WTC11 (cell line): Measurements from ENCODE around the gene ZMPSTE24. TPM values are rescaled to one million over a fixed set of nuclear protein-coding genes. Genes with fewer than 3 reads are reported as not detected.

Experiments used
- ATAC-seq: fragments of 200-7000 bp; cut with Tn5 transposase; 2 replicates; pipeline ENCODE4 v1.10.0; 2021; ENCODE audit warnings: mild to moderate bottlenecking, moderate library complexity
- CTCF ChIA-PET: fragments of 300-600 bp; sonication (Branson Sonifier 250); formaldehyde crosslinking; loops from one replicate; lab custom pipeline; 2021; ENCODE audit warnings: antibody characterized with exemption; lab: Charles Lee
- POLR2A ChIA-PET: fragments of 350-600 bp; sonication (Branson Sonifier 250); formaldehyde crosslinking; loops from one replicate; lab custom pipeline; 2021; ENCODE audit warnings: antibody characterized with exemption; lab: Charles Lee
- DNase-seq: peaks from one replicate; pipeline ENCODE4 v3.0.0; 2021; ENCODE audit warnings: low spot score
- H3K27ac Mint-ChIP-seq: 2 replicates; pipeline ENCODE4 v1.8.0; 2021; ENCODE audit warnings: mixed read lengths
- H3K27me3 Mint-ChIP-seq: 2 replicates; pipeline ENCODE4 v1.8.0; 2021; ENCODE audit warnings: low read depth, mild to moderate bottlenecking, moderate library complexity, mixed read lengths
- H3K36me3 Mint-ChIP-seq: 2 replicates; pipeline ENCODE4 v1.8.0; 2021; ENCODE audit warnings: mixed read lengths
- H3K4me1 Mint-ChIP-seq: 2 replicates; pipeline ENCODE4 v1.8.0; 2022; ENCODE audit warnings: mixed read lengths
- H3K4me3 Mint-ChIP-seq: 2 replicates; pipeline ENCODE4 v1.8.0; 2021; ENCODE audit warnings: mild to moderate bottlenecking, moderate library complexity, mixed read lengths
- H3K9me3 Mint-ChIP-seq: 2 replicates; pipeline ENCODE4 v1.8.0; 2021; ENCODE audit warnings: mixed read lengths
- ESRRA ChIP-seq: sonication (generic); formaldehyde crosslinking; IDR thresholded peaks from 2 replicates; pipeline ENCODE4 v1.8.1; 2022; ENCODE audit warnings: mild to moderate bottlenecking, missing genetic modification reagents, borderline replicate concordance
- ETV6 ChIP-seq: sonication (generic); formaldehyde crosslinking; IDR thresholded peaks from 2 replicates; pipeline ENCODE4 v1.8.1; 2022; ENCODE audit warnings: mild to moderate bottlenecking, missing genetic modification reagents
- FOXJ3 ChIP-seq: sonication (generic); formaldehyde crosslinking; IDR thresholded peaks from 2 replicates; pipeline ENCODE4 v1.9.0; 2021; ENCODE audit warnings: missing genetic modification reagents, mild to moderate bottlenecking, borderline replicate concordance
- GABPB1 ChIP-seq: sonication (generic); formaldehyde crosslinking; IDR thresholded peaks from 2 replicates; pipeline ENCODE4 v1.8.1; 2023; ENCODE audit warnings: mild to moderate bottlenecking, missing genetic modification reagents
- GRHL2 ChIP-seq: fragments of 250-450 bp; sonication (Bioruptor Pico); IDR thresholded peaks from 2 replicates; pipeline ENCODE4 v1.8.0; 2022; ENCODE audit warnings: mild to moderate bottlenecking, moderate library complexity; ENCODE audit not compliant: insufficient replicate concordance, severe bottlenecking
- MXD4 ChIP-seq: fragments of 250-450 bp; sonication (Bioruptor Pico); IDR thresholded peaks from 2 replicates; pipeline ENCODE4 v1.8.0; 2021; ENCODE audit warnings: mild to moderate bottlenecking, moderate library complexity, borderline replicate concordance
- NR1H2 ChIP-seq: sonication (generic); formaldehyde crosslinking; IDR thresholded peaks from 2 replicates; pipeline ENCODE4 v1.9.0; 2021; ENCODE audit warnings: mild to moderate bottlenecking, moderate library complexity, missing genetic modification reagents
- NR3C1 ChIP-seq: sonication (generic); formaldehyde crosslinking; conservative IDR thresholded peaks from 2 replicates; pipeline ENCODE4 v1.8.1; 2023; ENCODE audit warnings: low read depth, mild to moderate bottlenecking, missing genetic modification reagents
- RORB ChIP-seq: fragments of 250-450 bp; sonication (Bioruptor Pico); IDR thresholded peaks from 2 replicates; pipeline ENCODE4 v1.9.0; 2021; ENCODE audit warnings: mild to moderate bottlenecking
- SMAD3 ChIP-seq: sonication (generic); formaldehyde crosslinking; IDR thresholded peaks from 2 replicates; pipeline ENCODE4 v1.8.0; 2022; ENCODE audit warnings: missing genetic modification reagents, mild to moderate bottlenecking, borderline replicate concordance
- TEAD1 ChIP-seq: sonication (generic); formaldehyde crosslinking; IDR thresholded peaks from 2 replicates; pipeline ENCODE4 v1.8.0; 2022; ENCODE audit warnings: mild to moderate bottlenecking, missing genetic modification reagents
- ZNF138 ChIP-seq: sonication (generic); formaldehyde crosslinking; conservative IDR thresholded peaks from 2 replicates; pipeline ENCODE4 v1.8.1; 2022; ENCODE audit warnings: mild to moderate bottlenecking, moderate library complexity, missing genetic modification reagents
- ZNF219 ChIP-seq: sonication (generic); formaldehyde crosslinking; IDR thresholded peaks from 2 replicates; pipeline ENCODE4 v1.8.0; 2023; ENCODE audit warnings: missing genetic modification reagents, mild to moderate bottlenecking, borderline replicate concordance
- ZNF232 ChIP-seq: sonication (generic); formaldehyde crosslinking; IDR thresholded peaks from 2 replicates; pipeline ENCODE4 v1.8.0; 2022; ENCODE audit warnings: mild to moderate bottlenecking, missing genetic modification reagents
- ZNF416 ChIP-seq: fragments of 250-450 bp; sonication (Bioruptor Pico); IDR thresholded peaks from 2 replicates; pipeline ENCODE4 v1.9.0; 2021; ENCODE audit warnings: mild to moderate bottlenecking, inconsistent platforms
- total RNA-seq: library from RNA; stranded (reverse); gene quantifications from 3 replicates; pipeline ENCODE4 v1.2.3, GENCODE V29; 2021
- TF ChIP-seq, protein P1 (sequence below): sonication (generic); formaldehyde crosslinking; IDR thresholded peaks from 2 replicates; pipeline ENCODE4 v1.8.0; 2022; ENCODE audit warnings: mild to moderate bottlenecking, missing genetic modification reagents
- TF ChIP-seq, protein P2 (sequence below): sonication (generic); formaldehyde crosslinking; IDR thresholded peaks from 2 replicates; pipeline ENCODE4 v1.8.0; 2023; ENCODE audit warnings: mild to moderate bottlenecking, missing genetic modification reagents
- TF ChIP-seq, protein P3 (sequence below): sonication (generic); formaldehyde crosslinking; IDR thresholded peaks from 2 replicates; pipeline ENCODE4 v1.8.0; 2023; ENCODE audit warnings: missing genetic modification reagents, mild to moderate bottlenecking, borderline replicate concordance
- TF ChIP-seq, protein P4 (sequence below): sonication (generic); formaldehyde crosslinking; IDR thresholded peaks from 2 replicates; pipeline ENCODE4 v1.8.1; 2023; ENCODE audit warnings: mild to moderate bottlenecking, missing genetic modification reagents
- TF ChIP-seq, protein P5 (sequence below): sonication (generic); formaldehyde crosslinking; IDR thresholded peaks from 2 replicates; pipeline ENCODE4 v1.8.1; 2022; ENCODE audit warnings: low read depth, missing genetic modification reagents, borderline replicate concordance

ZMPSTE24 gene
- total RNA-seq, 1 experiment from 2014 or later, result 31.7 TPM

DNA sequence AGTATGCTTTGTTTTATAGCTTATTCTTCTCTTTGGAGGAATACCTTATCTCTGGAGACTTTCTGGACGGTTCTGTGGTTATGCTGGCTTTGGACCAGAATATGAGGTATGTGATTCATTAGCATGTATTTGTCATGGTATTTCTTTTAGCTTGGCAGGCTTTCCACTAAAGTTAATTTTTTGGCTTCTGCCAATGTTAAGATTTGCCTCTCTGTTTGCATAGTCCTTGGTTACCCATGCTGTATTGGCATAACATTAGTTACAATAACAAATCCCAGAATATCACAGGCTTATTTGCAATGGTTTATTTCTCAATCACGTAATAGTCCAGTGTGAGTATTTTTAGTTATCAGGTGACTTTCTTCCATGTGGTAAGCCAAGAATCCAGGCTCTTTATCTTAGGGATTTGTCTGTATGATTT lies 9.7 kb downstream of the ZMPSTE24 start:
- CTCF ChIA-PET, result no interaction called here
- TF ChIP-seq MXD4 (CRISPR knock-in tag), result no peak
- no peak for TF ChIP-seq GABPB1 (CRISPR knock-in tag)
- TF ChIP-seq TEAD1, result no peak
- TF ChIP-seq, protein P1, sequence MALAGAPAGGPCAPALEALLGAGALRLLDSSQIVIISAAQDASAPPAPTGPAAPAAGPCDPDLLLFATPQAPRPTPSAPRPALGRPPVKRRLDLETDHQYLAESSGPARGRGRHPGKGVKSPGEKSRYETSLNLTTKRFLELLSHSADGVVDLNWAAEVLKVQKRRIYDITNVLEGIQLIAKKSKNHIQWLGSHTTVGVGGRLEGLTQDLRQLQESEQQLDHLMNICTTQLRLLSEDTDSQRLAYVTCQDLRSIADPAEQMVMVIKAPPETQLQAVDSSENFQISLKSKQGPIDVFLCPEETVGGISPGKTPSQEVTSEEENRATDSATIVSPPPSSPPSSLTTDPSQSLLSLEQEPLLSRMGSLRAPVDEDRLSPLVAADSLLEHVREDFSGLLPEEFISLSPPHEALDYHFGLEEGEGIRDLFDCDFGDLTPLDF (CRISPR knock-in tag), result no peak
- no peak for TF ChIP-seq SMAD3
- Mint-ChIP-seq H3K36me3 (peaks cover 38% of the 10 kb centered on the region), H3K27me3 (no peaks in the 10 kb centered on the region), H3K27ac (no peak overlapping the region), H3K4me3 (no peak overlapping the region), H3K9me3 (no peaks in the 10 kb centered on the region), H3K4me1 (no peaks in the 10 kb centered on the region)
- ATAC-seq (no peak), DNase-seq (no peak)
- POLR2A ChIA-PET, result no interaction called here

DNA sequence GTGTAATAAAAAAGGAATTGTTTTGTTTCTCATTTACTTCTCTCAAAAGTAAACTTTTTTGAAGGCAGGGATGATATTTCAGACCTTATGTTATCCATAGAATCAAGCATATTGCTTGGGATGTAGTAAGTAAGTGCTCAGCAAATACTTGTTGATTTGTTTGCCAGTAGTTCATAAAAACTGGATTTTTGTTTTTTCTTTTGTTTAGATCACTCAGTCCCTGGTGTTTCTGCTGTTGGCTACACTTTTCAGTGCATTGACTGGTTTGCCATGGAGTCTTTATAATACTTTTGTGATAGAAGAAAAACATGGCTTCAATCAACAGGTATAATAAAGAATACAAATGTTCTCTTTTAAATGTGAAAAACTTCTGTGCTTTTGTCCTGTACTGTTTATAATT lies 10.2 kb downstream of the ZMPSTE24 start:
- ATAC-seq, result no peak
- POLR2A ChIA-PET, result no interaction called here
- TF ChIP-seq RORB (CRISPR knock-in tag) (no peak), ETV6 (CRISPR knock-in tag) (no peak), NR3C1 (CRISPR knock-in tag) (no peak), ZNF232 (CRISPR knock-in tag) (no peak), ZNF219 (CRISPR knock-in tag) (no peak), NR1H2 (CRISPR knock-in tag) (no peak)
- TF ChIP-seq, protein P2, sequence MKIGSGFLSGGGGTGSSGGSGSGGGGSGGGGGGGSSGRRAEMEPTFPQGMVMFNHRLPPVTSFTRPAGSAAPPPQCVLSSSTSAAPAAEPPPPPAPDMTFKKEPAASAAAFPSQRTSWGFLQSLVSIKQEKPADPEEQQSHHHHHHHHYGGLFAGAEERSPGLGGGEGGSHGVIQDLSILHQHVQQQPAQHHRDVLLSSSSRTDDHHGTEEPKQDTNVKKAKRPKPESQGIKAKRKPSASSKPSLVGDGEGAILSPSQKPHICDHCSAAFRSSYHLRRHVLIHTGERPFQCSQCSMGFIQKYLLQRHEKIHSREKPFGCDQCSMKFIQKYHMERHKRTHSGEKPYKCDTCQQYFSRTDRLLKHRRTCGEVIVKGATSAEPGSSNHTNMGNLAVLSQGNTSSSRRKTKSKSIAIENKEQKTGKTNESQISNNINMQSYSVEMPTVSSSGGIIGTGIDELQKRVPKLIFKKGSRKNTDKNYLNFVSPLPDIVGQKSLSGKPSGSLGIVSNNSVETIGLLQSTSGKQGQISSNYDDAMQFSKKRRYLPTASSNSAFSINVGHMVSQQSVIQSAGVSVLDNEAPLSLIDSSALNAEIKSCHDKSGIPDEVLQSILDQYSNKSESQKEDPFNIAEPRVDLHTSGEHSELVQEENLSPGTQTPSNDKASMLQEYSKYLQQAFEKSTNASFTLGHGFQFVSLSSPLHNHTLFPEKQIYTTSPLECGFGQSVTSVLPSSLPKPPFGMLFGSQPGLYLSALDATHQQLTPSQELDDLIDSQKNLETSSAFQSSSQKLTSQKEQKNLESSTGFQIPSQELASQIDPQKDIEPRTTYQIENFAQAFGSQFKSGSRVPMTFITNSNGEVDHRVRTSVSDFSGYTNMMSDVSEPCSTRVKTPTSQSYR (CRISPR knock-in tag), result no peak
- TF ChIP-seq, protein P3, sequence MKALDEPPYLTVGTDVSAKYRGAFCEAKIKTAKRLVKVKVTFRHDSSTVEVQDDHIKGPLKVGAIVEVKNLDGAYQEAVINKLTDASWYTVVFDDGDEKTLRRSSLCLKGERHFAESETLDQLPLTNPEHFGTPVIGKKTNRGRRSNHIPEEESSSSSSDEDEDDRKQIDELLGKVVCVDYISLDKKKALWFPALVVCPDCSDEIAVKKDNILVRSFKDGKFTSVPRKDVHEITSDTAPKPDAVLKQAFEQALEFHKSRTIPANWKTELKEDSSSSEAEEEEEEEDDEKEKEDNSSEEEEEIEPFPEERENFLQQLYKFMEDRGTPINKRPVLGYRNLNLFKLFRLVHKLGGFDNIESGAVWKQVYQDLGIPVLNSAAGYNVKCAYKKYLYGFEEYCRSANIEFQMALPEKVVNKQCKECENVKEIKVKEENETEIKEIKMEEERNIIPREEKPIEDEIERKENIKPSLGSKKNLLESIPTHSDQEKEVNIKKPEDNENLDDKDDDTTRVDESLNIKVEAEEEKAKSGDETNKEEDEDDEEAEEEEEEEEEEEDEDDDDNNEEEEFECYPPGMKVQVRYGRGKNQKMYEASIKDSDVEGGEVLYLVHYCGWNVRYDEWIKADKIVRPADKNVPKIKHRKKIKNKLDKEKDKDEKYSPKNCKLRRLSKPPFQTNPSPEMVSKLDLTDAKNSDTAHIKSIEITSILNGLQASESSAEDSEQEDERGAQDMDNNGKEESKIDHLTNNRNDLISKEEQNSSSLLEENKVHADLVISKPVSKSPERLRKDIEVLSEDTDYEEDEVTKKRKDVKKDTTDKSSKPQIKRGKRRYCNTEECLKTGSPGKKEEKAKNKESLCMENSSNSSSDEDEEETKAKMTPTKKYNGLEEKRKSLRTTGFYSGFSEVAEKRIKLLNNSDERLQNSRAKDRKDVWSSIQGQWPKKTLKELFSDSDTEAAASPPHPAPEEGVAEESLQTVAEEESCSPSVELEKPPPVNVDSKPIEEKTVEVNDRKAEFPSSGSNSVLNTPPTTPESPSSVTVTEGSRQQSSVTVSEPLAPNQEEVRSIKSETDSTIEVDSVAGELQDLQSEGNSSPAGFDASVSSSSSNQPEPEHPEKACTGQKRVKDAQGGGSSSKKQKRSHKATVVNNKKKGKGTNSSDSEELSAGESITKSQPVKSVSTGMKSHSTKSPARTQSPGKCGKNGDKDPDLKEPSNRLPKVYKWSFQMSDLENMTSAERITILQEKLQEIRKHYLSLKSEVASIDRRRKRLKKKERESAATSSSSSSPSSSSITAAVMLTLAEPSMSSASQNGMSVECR (CRISPR knock-in tag), result no peak
- TF ChIP-seq, all 79 proteins: peak for 0
- Mint-ChIP-seq H3K36me3 (peaks cover 38% of the 10 kb centered on the region), H3K9me3 (no peaks in the 10 kb centered on the region), H3K4me1 (no peaks in the 10 kb centered on the region), H3K4me3 (no peak overlapping the region), H3K27me3 (no peaks in the 10 kb centered on the region), H3K27ac (no peak overlapping the region)
- no peak for DNase-seq
- CTCF ChIA-PET, result no interaction called here

DNA sequence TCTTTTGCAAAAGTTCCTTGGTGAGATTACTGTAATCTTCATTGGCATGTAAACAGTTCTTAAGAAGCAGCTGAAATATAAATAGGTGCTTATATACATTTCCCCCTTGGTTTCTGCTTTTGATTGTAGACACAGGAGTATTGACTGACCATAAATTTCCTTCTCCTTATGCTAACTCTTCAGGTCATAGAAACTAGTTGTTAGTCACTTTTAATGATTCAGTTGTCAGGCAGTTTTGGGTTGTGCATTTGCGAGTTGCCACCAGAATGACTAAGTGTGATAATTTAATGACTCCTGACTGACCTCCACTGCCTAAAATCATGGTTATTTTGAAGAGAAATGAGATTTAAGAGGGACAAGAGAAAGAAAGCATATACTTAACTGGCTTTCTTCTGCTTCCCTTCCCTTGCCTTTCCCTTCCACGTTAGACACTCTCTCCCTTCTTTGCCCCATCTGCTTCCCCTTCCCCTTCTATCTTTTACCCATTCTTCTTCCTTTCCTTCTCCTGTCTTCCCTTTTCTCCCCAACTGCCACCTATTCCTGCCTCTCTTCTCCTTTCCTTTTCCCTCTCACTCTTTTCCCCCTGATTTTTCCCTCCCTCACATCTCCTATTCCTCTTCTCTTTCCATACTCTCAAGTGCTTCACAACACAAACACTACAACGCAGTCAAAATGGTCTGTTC lies 12.3 kb downstream of the ZMPSTE24 start:
- Mint-ChIP-seq H3K36me3 (peaks cover 33% of the 10 kb centered on the region), H3K27me3 (no peaks in the 10 kb centered on the region), H3K4me3 (no peak overlapping the region), H3K27ac (no peak overlapping the region), H3K4me1 (no peaks in the 10 kb centered on the region), H3K9me3 (no peaks in the 10 kb centered on the region)
- CTCF ChIA-PET, result no interaction called here
- POLR2A ChIA-PET, result no interaction called here
- ATAC-seq (no peak), DNase-seq (no peak)
- TF ChIP-seq, protein P4, sequence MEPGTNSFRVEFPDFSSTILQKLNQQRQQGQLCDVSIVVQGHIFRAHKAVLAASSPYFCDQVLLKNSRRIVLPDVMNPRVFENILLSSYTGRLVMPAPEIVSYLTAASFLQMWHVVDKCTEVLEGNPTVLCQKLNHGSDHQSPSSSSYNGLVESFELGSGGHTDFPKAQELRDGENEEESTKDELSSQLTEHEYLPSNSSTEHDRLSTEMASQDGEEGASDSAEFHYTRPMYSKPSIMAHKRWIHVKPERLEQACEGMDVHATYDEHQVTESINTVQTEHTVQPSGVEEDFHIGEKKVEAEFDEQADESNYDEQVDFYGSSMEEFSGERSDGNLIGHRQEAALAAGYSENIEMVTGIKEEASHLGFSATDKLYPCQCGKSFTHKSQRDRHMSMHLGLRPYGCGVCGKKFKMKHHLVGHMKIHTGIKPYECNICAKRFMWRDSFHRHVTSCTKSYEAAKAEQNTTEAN (CRISPR knock-in tag), result no peak
- TF ChIP-seq ESRRA (CRISPR knock-in tag) (no peak), ZNF219 (CRISPR knock-in tag) (no peak), FOXJ3 (no peak), ZNF138 (CRISPR knock-in tag) (no peak), ZNF416 (CRISPR knock-in tag) (no peak), GRHL2 (CRISPR knock-in tag) (no peak)
- TF ChIP-seq, protein P5, sequence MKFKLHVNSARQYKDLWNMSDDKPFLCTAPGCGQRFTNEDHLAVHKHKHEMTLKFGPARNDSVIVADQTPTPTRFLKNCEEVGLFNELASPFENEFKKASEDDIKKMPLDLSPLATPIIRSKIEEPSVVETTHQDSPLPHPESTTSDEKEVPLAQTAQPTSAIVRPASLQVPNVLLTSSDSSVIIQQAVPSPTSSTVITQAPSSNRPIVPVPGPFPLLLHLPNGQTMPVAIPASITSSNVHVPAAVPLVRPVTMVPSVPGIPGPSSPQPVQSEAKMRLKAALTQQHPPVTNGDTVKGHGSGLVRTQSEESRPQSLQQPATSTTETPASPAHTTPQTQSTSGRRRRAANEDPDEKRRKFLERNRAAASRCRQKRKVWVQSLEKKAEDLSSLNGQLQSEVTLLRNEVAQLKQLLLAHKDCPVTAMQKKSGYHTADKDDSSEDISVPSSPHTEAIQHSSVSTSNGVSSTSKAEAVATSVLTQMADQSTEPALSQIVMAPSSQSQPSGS (CRISPR knock-in tag), result no peak
